GM18951 (cell line): ENCODE results near the gene CDC37.
"Not testable (repeated sequence)": the region's sequence is repeated elsewhere in the genome, so short reads cannot be mapped to it uniquely, and the experiment has no call there.

Experiments
- POLR2A ChIP-seq: IDR thresholded peaks from 4 replicates; pipeline ENCODE4 v1.6.1; 2011; ENCODE audit warnings: mild to moderate bottlenecking; ENCODE audit not compliant: insufficient read length, insufficient read depth; ENCODE audit errors: extremely low read depth
- in situ Hi-C: fragments of 300-500 bp; cut with MboI; formaldehyde crosslinking; loops from one replicate; pipeline ENCODE4 v1.12.0; 2022; ENCODE audit warnings: low sequenced_read_pairs, mixed read lengths, inconsistent platforms; ENCODE audit not compliant: unreplicated experiment

Gene CDC37

DNA sequence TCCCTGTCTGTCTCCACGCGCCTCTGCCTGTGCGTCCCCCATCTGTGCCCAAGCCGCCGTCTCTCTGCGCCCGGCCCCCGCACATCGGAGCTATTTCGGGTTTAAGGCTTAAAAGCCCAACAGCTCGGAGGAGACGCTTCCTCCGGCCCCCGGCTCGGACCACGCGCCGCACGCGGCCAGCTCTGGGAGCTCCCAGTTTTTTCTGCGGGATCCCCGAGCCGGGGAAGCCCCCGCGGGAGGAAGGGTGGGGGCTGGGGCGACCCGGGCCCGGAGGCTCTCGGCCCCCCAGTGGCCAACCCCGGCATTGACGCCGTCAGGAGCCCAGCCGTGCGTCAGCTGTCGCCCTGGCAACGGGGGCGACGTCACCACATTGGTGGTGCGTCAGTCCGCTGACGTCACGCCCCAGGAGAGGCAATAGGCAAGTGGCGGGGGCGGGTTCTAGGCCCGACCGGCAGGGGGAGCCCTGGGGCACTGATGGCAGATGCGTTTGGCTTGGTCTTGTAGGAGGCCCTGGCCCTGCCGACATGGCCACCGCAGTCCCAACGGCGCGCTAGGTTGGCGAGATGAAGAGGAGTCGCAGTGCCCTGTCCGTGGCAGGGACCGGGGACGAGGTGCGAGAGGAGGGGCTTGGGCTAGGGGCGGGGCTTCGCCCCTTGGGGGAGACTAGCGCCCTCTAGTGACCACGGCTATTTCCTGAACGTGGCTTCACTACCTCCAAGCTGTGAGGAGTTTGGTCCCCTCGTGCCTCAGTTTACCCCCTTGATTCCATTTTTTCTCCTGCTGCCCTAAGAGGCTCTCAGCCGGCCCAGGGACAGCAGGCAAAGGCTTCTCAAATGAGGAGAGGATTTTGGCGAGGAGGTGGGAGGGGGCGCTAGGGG is 13.3 kb upstream of the CDC37 start:
- in situ Hi-C loops: no loop called here
- TF ChIP-seq POLR2A: no peak

DNA sequence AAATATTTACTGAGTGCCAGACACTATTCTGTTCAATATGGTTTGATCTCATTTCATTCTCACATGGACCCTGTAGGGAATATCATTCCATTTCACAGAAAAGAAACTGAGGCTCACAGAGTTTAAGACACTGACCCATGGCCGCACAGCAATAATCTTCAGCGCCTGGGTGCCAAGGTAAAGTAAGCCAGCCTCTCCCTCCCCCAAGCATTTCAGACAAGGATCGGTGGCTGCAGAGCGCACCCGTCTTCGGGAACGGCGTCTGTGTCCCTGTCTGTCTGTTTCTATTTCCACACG is 12.7 kb upstream of the CDC37 start:
- in situ Hi-C loops: no loop called here
- TF ChIP-seq POLR2A: no peak

DNA sequence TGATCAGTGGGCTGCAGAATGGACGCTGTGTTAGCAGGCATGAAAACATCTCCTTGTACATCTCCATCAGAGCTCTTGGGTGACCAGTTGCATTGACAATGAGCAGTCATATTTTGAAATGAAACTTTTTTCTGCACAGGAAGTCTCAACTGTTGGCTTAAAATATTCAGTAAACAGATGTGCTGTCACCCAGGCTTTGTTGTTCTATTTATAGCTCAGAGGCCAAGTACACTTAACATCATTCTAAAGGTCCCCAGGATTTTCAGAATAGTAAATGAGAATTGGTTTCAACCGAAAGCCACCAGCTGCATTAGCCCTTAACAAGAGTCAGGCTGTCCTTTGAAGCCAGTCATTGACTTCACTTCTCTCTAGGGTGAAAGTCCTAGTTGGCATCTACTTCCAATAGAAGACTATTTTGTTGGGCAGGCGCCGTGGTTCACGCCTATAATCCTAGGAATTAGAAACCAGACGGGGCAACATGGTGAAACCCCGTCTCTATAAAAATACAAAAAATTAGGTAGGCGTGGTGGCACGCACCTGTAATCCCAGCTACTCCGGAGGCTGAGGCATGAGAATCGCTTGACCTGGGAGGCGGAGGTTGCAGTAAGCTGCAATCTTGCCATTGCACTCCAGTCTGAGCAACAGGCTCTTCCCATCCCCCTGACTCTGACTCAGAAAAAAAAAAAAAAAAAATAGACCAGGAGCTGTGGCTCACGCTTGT is 9.1 kb upstream of the CDC37 start:
- TF ChIP-seq POLR2A: no peak
- in situ Hi-C loops: no loop called here

DNA sequence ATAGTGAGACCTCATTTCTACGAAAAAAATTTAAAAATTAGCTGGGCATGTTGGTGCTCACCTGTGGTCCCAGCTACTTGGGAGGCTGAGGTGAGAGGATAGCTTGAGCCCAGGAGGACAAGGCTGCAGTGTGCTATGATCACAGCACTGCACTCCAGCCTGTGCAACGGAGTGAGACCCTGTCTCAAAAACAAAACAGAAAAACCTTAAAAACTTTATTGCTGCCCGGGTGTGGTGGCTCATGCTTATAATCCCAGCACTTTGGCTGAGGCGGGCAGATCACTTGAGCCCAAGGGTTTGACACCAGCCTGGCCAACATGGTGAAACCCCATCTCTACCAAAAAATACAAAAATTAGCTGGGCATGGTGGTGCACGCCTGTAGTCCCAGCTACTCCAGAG is 7.9 kb upstream of the CDC37 start:
- in situ Hi-C loops: not testable (repeated sequence)

DNA sequence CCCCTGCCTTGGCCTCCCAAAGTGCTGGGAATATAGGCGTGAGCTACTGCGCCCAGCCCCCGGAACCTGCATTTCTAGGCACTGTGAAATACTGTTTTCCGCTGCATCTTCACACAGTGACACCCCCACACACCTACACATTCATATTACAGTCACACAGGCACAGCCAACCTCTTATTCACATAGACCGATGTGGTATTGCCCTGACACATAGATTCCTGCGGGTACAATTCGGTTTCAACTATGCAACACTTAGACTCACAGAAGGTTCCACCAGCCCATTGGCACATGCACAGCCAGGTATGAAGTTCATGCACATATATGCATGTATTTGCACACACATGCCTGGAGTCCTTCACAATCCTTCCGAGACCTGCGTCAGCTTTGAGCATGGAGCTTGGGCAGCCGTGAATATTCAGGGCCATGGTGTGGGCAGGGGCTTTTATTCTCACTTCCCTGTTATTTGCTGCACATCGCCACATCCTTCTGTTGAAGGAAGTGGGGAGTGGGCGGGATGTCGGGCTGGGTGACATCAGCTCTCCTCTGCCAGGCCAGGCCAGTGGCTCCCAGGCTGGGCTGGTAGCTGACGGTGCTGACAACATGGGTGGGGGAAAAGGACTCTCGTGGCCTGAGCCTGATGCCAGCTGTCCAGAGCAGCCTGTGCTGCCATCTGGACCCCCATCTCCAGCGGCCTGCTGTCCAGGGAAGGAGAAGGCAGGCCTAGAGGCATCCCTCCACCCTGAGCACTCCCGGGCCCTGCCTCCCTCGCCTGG is 5.4 kb upstream of the CDC37 start:
- peak; percentile 27 for TF ChIP-seq POLR2A
- in situ Hi-C loops: no loop called here

DNA sequence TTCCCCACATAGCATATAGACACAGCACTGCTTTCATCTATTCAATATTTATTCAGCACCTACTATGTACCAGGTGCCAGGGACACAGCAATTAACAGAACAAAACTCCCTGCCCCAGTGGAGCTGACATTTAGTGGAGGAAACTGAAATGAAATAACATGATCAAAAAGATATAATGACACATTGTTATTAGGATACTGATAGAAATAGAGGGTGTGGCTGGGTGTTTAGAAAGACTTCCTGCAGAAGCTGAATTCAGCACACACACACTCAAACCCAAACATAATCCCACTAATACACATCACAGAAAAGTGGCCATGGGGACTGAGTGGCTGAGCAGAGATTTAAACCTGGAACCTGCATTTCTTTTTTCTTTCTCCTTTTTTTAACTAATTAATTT is 3.8 kb upstream of the CDC37 start:
- in situ Hi-C loops: no loop called here
- no peak for TF ChIP-seq POLR2A

DNA sequence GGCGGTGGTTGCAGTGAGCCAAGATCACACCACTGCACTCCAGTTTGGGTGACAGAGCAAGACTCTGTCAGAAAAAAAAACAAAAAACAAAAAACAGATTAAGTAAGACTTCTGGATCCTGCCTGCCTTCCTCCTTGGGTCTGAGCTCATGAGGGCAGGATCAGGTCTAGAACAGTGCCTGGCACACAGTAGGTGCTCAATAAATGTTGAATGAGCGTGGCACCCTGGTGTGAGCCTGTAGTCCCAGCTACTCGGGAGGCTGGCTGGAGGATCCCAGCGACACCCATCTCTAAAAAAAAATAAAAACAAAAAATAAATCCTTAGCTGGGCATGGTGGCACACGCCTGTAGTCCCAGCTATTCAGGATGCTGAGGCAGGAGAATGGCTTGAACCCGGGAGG is 2.8 kb upstream of the CDC37 start:
- no peak for TF ChIP-seq POLR2A
- in situ Hi-C loops: no loop called here

DNA sequence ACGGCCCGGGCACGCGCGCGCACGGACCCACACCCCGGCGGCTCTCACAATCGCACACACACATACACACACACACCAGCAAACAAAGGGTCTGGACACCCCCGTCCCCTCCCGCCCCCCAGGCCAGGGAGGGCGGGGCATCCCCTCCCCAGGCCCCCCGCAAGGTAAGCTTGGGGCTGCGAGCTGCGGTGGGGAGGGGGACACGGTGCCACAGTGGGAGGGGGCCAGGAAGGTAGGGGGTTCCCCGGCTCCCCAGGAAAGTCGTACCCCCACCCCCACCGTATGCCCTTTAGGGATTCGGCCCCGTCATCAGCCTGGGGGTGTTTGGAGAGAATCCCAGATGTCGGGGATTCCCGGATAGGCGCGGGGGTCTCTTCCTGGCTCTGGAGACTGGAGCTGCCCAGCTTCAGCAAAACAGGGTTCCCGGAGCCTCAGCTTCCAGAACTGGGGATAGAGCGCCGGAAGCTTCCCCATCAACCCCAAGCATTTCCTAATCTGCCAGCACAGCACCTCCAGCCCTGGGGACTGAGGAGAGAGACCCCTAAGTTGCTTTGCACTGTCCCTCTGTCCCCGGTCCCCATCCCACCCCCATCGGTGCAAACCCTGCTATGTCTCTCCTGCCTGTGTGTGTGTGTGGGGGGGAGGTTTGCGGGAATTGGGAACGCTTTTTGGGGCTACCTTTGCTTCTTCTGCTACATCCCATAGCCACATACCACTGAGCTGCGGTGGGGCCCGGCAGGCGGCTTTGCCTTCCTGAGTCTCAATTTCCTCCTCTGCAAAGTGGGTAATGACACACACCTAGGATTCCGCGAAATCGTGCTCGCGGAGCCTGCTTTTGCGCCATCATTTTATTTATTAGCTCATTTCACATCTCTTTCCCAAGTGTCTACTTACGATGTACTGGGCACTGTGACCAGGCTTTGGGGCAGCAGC is 1.8 kb upstream of the CDC37 start:
- no peak for TF ChIP-seq POLR2A
- in situ Hi-C loops: no loop called here

DNA sequence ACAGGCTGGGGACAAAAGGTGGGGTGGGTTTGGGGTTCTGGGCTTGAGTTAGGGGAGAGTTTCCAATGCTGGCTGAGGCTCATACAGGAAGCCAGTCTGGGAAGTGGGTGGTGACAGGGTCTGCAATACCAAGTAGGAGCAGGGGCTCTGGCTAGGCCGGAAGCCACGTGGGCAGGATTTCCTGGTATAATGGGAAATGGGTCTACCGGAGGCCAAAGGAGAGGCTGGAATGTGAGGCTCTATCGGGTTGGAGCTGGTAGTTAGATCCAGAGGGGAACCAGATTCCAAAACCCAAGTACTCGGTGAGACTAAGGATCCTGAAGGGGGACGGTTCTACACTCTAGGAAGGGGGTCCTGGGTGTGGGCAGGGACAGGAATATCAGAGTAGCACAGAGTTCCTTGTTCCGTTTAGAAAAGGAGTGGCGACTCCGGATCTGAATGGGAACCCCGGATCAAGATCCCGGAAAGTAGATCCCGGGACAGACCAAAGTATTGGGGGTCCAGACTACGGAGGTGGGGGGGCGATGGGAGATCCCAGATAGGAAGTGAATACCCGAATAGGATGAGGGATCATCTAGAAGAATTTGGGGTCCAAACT is 802 bp downstream of the CDC37 start:
- TF ChIP-seq POLR2A: no peak
- in situ Hi-C loops: no loop called here

DNA sequence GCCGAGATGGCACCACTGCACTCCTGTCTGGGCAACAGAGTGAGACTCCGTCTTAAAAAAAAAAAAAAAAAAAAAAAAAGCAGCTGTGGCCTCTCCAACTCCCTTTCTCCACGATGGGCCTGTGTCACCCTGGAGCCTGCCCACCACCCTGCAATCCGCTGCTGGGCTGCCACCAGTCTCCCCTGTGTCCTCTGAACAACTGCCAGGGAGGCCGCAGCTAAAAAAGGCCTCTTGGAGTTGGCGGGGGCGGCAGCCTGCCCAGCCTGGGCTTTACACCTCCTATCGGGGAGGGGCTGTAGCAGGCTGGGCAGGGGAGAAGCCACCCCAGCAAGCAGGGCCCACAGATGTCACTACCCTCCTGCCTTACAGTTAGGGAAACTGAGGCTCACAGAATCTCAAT is 3.5 kb downstream of the CDC37 start:
- in situ Hi-C loops: loop anchor here (25.0 kb wide), 1 partner anchor 463 kb away; the partner anchor contains the start of gene OLFM2

DNA sequence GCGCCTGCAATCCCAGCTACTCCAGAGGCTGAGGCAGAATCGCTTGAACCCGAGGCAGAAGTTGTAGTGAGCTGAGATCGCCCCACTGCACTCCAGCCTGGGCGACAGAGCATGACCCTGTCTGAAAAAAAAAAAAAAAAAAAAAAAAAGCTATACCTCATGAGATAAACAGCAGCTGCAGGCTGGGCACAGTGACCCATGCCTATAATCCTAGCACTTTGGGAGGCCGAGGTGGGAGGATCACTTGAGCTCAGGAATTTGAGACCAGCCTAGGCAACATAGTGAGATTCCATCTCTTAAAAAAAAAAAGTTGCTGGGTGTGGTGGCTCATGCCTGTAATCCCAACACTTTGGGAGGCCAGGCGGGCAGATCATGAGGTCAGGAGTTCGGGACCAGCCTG is 4.0 kb downstream of the CDC37 start:
- in situ Hi-C loops: loop anchor here (25.0 kb wide), 1 partner anchor 462 kb away; the partner anchor contains the start of gene OLFM2

More for the DNA sequence above, 3.5 kb downstream of the CDC37 start:
- no peak for TF ChIP-seq POLR2A

DNA sequence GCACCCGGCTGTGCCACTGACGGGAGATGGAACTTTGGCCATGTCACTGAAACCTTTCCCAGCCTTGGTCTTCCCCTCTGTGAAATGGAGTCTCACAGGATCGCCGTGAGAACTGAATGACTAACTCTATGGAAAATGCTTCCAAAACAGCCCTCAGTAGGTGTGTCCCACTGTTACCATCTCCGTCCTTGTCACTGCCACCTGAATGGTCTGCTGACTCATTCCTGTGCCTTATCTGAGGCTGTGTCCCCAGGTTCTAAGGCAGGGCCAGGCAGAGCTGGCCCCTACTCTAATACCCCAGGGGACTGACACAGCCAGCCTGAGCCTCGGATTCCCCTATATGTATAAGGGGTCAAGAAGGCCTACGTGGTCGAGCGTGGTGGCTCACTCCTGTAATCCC is 4.5 kb downstream of the CDC37 start:
- TF ChIP-seq POLR2A: no peak
- in situ Hi-C loops: loop anchor here (25.0 kb wide), 1 partner anchor 462 kb away; the partner anchor contains the start of gene OLFM2

DNA sequence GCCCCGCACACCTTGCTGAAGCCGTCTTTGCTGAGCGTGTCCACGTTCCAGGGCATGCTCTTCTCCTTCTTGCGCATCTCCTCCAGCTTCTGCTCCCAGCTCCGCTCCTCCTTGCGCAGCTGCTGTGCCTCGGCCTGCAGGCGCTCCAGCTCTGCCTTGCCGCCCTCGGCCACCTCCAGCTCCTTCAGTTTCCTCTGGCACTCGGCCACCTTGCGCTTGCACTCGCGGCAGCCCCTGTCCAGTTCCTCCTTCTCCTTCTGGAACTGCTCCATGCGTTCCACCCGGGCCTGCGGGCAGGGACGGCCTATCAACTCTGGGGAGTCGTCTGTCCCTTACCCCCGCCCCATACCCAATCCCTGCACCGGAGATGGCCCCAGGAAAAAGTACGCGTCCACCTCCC is 7.4 kb downstream of the CDC37 start:
- no peak for TF ChIP-seq POLR2A
- in situ Hi-C loops: loop anchor here (25.0 kb wide), 1 partner anchor 459 kb away; the partner anchor contains the start of gene OLFM2
